Endometrium (tissue), 2 donors: Measurements from ENCODE around the gene FYB1.
A peak's percentile ranks its signal among the peaks of the same experiment; 100 is the strongest.

Experiments used
- FAIRE-seq: peaks from 2 replicates; lab custom pipeline; 2012; peaks lifted over from hg19 to GRCh38; lab: Jason Lieb, UNC
- donor health status: control.
- donor health status: control.

Gene FYB1

GRCh38 chr5:39203951-39204350, 15.4 kb downstream of the FYB1 start:
- FAIRE-seq = no peak

GRCh38 chr5:39203275-39203922, 16.0 kb downstream of the FYB1 start:
- peak; percentile 15 for FAIRE-seq

DNA sequence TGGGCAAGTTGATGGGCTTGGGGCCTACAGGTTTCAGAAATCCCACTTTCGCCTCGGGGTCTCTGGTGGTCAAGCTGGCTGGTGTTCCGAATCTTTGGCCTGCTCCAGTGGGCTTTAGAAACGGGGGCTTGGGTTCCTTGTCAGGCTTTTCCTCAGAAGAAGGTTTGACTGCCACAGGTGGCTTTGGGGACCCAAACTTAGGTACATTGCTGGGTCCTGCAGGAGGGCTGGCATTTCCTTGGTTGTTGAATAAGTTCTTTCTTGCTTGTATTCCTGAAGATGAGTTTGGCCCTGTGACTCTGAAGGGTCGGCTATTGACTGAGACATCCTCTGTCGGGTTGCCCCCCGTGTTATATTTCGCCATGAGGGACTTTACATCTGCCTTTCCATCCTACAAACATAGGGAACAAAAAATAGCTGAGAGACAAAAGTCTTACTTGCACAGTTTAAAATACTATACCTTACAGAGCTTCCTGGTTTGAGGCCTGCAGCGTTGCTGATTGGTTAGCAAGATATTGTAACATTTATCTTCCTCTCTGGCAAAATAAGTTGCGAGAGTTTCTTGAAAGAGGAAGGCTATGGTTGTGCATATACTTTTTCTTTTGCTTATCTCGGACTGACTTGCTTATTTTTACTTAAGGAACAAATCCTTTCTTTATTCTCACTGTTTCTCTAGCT, 16.6 kb downstream of the FYB1 start:
- no peak for FAIRE-seq

DNA sequence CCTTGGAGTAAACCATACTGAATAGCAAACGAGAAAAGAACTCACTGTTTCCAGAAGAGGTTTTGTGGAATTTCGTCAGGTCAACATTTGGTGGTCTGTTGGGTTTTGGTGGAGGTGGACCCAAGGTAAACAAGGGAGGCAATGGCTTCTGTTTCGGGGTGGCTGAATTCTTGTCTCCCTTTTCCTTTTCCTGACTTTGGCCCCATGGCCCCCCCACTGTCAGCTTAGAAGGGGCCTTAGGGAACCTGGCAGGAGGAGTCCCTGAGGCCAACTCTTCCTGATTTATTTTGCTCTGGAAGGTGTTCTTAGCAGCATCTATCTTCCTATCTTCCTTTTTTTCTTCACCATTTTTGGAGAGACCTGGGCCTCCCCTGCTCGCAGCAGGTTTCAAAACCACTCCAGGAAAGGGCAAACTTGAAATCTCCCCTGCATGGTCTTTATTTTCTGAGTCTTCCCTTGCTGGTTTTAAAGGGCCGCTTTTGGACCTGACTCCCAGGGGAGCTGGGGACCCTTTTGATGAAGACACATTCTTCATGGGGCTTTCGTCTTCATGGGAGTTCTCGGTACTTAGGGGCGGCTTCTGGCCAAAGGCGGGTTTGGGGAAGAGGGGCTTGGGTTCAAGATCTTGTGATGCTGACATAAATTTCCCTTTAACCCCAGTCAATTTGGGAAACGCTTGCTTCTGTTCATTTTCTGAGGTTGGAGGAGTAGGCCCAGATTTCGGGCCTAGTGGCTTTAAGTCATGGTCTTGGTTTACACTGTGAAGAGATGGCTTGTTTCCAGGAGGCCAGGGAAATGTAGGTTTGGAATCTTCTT, 17.4 kb downstream of the FYB1 start:
- FAIRE-seq = no peak

GRCh38 chr5:39201160-39201780, 18.1 kb downstream of the FYB1 start:
- no peak for FAIRE-seq

DNA sequence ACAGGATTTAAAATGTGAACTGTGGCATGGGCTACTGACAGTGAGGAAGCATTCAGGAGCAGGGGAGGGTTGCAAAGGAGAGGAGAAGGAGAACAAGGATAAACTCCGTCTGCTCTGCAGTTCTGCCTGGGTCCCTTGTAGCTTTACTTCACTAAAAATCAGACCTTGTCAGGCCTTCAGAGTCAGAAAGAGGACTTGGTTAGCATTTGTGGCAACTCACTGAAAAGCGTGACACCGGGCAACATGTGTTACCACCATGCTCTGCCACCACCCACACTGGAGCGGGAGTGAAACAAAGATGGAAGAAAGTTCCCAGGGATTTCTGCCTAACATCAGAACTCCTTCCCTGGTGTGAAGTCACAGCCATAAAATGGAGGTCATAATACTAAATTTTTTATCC, 19.3 kb downstream of the FYB1 start:
- FAIRE-seq = no peak

- no peak for FAIRE-seq
Observed at GRCh38 chr5:39199335-39199734, 20.0 kb downstream of the FYB1 start.

- FAIRE-seq = no peak
Observed at GRCh38 chr5:39198127-39198526, 21.2 kb downstream of the FYB1 start.

GRCh38 chr5:39197556-39197955, 21.8 kb downstream of the FYB1 start:
- no peak for FAIRE-seq

GRCh38 chr5:39195198-39195826, 24.1 kb downstream of the FYB1 start:
- FAIRE-seq = no peak

DNA sequence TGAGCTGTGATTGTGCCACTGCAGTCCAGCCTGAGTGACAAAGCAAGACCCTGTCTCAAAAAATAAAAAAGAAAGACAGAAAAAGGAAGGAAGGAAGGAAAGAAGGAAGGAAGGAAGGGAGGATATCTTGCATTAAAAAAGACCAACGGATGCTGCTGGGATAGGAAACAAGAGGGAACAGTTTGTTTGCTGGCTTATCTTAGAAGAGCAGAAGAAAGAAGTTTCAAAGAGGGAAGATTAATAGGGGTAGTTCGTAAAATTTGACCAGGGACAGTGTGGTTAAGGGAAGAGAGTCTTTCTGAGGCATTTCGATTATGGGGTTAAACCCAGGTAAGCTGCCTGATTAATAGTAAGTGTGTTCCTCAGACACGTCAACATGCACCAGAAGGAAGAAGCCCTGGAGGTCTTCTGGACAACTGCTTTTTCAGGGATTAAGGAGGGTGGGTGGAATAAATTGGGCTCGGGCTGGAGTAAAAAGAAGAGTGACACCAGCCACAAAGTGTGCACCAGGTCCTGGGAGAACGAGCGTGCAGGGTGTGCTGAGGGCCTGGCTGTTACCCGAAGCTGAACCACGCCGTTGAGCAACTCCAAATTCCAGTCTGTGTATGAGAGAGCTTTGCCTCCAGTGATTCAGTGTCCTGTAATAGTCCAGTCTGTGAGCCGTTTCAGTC, 24.8 kb downstream of the FYB1 start:
- no peak for FAIRE-seq

DNA sequence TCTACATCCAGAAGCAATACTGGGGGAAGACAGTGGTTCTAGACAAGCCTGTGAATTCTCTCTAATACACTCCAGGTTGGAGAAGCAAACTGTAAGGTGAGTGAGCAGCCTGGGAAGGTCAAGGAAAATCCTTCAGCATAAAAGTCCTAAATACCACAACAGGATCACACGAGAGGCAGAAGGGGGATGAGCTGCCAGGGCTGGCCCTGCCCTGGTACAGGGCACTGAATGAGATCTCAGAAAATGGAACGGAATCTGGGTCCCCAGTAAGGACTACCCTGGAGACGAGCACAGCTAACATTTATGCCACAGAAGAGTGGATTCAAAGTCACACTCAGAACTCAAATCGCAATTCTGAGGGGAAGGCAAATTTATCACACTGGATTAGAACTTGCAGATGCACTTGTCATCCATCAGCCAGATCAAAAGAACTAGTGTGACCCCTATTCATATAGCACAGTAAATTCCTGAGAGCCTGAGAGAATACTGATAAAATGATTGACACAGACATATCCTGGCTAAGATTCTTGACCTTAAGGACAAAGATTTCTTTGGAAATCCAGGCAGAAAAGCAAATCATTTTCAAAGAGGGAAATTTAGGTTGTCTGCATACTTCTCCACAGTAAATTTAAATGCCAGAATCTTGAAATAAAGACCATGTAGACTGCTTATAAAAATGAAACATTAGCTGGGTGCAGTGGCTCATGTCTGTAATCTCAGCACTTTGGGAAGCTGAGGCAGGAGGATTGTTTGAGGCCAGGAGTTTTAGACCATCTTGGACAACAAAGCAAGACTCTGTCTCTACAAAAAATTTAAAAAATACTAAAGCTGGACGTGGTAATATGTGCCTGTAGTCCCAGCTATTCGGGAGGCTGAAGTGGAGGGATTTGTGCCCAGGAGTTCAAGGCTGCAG, 25.6 kb downstream of the FYB1 start:
- FAIRE-seq = no peak

GRCh38 chr5:39192450-39193160, 26.8 kb downstream of the FYB1 start:
- no peak for FAIRE-seq

GRCh38 chr5:39191216-39191615, 28.1 kb downstream of the FYB1 start:
- FAIRE-seq = no peak

GRCh38 chr5:39190311-39191102, 28.9 kb downstream of the FYB1 start:
- no peak for FAIRE-seq

- FAIRE-seq = no peak
Observed at GRCh38 chr5:39189292-39189955, 29.9 kb downstream of the FYB1 start.

DNA sequence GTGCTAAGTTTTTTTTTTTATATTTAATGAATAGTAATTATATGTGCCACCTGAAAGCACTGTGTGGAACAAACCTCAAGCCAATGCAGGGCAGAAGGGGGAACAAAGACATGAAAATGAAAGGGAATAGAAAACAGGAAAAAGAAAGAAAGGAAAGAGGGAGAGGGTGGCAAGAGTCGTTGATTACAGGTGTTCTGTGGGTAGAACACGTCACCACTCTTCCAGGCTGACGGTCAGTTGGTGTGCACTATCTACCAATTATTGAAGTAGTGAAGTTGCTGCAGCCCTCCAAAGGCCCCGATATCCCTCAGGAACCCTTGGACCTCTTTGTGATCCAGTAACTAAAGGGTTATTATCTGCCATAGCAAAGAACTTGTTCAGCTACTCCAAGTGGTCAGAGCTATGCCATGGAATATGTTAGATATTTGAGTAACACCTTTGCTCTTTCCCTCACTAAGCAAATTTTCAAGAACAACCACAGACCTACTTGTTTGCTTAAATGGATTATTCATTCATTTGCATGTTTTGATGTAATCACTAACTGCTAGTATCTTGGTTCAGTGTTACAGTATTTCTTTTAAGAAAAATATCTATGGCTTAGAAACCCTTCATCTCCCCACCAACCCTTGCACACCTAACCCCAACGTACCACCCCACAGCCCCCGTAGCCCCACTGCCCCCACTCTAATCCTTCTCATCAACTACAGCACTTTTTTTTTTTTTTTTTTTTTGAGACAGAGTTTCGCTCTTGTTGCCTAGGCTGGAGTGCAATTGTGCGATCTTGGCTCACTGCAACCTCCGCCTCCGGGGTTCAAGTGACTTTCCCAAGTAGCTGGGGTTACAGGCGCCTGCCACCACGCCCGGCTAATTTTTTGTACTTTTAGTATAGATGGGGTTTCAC, 31.3 kb downstream of the FYB1 start:
- no peak for FAIRE-seq
